Erythroblast (primary cell): ENCODE data around the gene SFXN5.

Experiments used
- DNase-seq, 2 experiments: peaks; one replicate each; lab custom pipeline; 2025; lab: John Stamatoyannopoulos, UW
- GATA1 ChIP-seq: IDR thresholded peaks from 2 replicates; pipeline ENCODE4 v1.6.1; 2011; ENCODE audit warnings: low read depth, mild to moderate bottlenecking, control low read depth, low read length, moderate library complexity
- POLR2A ChIP-seq: IDR thresholded peaks from 2 replicates; pipeline ENCODE4 v1.6.1; 2011; ENCODE audit warnings: mild to moderate bottlenecking, low read length

SFXN5 gene

DNA sequence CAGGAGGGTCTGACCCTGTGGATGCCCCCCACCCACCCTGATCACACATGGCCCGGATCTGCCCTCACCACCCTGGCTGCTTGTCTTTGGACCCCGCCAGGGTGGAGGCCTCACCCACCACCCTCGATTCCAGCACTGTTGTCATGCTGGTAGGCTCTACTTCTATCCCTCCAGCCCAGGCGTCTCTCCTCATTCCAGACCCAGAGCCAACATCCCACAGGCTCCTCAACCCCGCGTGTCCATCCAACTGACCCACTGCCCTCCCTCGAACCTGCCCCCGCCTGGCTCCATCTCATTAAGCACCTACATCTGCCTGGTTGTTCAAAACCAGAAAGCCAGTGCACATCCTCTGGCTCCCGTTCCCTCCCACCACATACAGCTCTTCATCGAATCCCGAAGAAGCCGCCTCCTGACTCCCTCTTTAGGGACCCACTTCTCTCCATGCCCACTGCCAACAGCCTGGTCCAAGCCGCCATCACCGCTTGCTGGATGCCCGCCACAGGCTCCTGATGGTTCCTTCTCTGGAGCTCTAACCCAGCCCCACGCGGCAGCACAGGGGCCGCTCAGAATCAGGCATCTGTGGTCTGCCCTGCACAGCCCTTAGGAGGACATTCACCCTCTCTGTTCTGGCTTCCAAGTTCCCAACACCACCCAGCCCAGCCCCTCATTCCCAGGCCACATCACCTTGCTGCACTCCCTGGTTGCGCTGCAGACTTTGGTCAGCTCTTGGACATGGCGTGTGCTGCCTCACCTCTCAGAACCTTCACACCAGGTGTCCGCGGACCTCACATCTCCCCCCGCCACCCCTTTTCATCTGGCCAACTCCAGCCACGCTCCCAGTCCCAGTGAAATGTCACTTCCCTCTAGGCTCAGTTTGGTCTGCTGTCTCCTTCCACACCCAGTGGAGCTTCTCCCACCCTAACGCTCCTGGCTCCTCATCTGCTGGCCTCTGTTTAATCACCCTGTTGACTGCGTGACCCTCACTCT is 111.2 kb downstream of the SFXN5 start:
- no peak for DNase-seq
- TF ChIP-seq POLR2A (no peak), GATA1 (no peak)

DNA sequence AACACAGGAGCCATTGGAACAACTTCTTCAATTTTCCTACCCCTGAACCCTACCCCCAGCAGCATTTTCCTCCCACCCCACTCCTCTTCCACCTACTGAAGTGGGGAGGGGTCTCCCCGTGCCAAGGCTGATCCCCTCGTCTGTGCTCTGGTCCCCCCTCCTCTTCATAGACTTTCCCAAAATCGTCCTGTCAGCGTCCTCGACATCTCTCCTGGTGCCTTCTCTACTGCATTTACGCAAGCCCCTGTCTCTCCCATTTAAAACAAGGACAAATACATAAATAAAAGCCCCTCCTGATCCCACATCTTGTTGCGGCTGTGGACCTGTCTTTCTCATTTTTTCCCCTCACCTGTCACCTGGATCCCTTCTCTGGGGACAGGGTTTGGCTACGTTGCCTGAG is 112.0 kb downstream of the SFXN5 start:
- no peak for TF ChIP-seq GATA1
- no peak for TF ChIP-seq POLR2A

DNA sequence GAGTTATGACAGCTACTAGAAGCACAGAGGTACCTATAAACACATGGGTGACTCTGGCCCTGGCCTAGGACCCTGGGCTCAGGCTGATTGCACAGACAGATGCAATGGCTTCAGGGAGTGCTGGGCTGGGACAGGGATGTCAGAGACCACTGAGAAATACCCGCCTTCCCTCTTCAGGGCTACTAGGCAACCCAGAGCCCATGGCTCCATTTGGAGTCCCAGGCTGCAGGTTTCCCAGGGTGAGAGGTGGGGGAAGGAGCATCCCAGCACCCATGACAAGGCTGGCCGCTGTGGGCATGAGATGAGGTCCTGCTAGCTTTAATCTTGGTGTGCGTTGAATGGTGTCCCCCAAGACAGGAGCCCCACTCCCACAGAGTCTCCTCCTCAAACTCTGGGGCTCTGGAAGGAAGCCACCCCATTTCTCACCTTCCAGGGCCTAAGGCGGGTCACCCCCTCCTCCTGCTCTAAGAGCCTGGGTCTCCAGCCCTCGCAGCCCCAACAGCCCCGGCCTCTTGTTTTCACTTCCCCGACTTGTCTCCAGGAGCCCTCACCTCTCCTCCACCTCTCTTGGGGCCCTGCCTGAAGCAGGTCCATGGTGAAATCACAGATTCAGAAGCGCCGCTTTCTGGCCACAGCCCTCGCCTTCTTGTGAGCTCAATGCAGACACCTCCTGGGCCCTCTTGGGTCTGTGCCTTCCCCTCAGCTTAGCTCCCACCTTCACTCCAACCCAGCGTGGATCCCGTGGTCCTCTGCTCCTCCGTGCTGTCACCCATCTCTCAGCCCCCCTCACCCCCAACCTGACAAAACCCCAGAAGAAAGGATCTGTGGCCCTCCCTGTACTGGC is 112.7 kb downstream of the SFXN5 start:
- DNase-seq = no peak
- TF ChIP-seq POLR2A = no peak
- no peak for TF ChIP-seq GATA1

More for the DNA sequence above, 112.0 kb downstream of the SFXN5 start:
- no peak for DNase-seq

DNA sequence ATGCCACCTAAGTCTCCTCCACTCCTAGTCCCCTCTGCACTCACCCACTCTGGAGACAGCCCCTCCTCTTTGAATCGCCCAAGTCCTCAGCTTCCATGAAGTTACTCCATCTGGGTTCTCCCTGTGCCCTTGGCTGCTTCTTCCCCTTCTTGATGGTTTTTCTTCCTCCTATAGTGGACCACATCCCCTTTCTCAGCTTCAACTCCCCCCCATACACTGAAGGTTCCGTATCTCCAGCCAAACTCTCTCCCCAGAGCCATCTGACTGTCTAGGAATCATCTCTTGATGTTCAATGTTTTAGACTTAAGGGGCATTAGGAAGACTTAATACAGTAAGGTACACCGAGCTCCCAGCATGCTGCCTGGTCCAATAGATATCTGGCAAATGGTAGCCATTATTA is 114.6 kb downstream of the SFXN5 start:
- no peak for DNase-seq
- TF ChIP-seq POLR2A (no peak), GATA1 (no peak)

DNA sequence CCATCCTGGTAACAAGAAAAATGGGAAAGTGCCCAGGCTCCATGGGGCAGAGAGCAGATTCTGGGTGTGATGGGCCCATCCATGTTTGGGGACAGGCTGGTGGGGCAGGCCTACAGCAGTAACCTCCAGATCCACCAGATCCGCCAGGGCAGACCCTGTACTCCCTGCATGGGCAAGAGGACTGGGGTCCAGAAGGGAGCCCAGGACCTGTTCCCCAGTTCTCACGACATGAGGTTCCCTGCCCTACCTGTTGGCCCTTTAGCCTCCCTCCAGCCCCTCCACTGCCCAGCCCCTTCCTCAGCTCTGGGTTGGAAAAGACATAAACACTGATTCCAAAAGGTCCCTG is 115.5 kb downstream of the SFXN5 start:
- TF ChIP-seq POLR2A (no peak), GATA1 (no peak)
- DNase-seq = no peak

DNA sequence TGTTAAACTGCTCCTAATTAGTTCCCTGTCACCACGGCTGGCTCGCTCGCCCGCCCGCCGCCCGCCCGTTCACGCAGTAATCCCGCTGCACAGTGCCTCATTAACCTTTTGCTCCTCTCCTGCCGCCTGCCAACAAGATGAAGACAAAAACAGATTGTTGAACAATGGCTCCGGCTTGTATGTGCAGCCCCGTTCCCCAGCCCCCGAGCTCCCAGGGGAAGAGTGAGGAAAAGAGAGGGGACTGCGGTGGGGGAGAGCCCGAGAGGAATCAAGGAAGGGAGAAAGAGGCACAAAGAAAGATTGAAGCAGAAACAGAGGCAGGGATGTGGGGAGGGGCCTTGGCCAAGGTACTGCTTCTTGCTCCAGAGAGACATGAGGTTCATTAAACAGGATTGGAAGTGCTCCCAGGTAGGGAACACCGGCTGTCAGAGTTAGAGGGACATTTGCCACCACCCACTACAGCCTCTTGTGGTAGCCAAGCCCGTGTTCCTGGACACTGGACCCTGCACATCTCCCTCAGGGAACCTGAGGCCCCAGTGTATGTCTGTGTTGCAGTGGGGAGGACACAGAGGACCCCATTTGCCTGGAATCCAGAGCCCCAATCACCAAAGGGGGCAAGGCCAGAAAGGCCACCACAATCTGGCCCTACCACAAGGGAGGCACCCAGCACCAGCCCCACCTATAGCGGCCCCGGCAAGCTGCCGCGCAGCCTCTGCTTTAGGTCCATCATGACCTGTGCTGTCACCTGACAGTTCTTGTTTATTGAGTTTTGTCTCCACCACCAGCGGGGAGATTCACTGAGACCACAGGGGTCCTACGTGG is 116.1 kb downstream of the SFXN5 start:
- TF ChIP-seq POLR2A (no peak), GATA1 (no peak)
- no peak for DNase-seq

DNA sequence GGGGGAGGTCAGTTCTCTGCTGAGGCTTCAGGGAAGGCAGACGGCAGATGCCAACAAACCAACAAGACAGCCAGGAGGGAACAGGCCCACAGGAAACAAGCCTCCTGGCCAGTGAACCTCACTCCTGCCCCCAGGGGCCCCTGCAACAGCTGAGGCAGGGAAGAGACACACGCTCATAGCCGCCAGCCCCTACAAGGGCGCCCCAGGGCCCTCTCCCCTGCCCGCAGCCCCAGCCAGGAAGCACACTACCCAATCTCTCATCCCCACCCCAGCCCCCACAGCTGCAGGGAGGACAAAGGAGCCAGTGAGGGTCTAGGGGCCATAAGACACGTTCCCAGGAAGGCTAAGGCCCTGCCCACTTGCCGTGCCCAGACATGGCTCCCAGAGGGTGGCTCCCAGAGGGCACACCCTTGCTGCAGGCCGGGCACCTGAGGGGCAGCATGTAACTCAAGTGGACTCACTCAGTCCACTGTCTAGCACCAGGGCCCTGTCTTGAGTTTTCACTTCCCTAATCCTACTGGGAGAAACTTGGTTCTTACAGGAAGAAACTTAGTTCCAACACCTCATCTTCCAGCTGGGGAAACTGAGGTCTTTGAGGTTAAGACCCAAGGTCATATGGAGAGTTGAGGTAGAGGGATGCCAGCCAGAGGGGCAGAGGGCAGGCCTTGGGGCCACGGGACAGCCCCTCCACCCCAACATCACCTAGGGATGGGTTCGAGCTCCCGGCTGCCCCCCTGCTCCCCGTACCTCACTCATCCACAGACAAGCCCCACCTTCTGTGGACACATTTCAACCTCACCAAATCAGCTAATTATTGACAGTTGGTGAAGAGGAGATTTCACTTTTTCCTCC is 116.9 kb downstream of the SFXN5 start:
- no peak for DNase-seq

DNA sequence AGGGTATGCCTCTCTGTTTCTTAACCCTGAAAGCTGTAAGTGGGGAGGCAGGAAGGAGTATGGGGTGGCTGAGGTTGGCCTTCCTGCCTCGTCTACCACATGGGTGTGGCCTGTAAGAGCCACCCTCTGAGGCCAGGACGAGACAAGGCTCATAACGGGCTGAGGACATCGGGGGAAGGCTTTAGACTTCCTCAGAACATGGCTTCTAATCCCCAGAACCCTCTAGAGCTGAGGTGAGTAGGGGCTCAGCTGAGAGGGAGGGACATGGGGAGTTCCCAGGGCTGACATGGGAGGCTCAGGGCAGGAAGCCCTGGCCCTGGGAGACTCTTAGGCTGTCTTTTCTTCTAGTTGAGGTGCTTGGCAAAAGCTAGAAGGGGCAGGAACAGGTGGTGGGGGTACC is 117.5 kb downstream of the SFXN5 start:
- TF ChIP-seq POLR2A (no peak), GATA1 (no peak)
- DNase-seq = no peak

More for the DNA sequence above, 116.9 kb downstream of the SFXN5 start:
- TF ChIP-seq GATA1 = no peak
- no peak for TF ChIP-seq POLR2A

DNA sequence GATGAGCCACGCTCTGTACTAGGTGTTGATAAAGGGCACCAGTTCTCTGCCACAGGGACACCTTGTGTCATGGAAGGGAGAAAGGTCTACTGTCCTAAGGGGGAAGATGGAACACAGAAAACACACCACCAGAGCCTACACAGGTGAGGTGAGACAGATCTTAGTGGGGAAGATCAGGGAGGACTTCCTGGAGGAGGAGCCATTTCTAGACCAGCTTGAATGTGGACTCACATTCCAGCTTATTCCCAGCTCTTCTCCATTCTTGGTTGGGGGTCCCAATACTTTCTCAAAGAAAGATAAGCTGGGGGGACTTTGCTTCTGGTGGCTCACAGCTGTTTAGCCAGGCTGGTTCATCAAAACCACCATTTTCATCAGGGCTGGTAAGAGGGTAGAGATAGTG is 118.0 kb downstream of the SFXN5 start:
- DNase-seq = no peak
- no peak for TF ChIP-seq POLR2A
- no peak for TF ChIP-seq GATA1

DNA sequence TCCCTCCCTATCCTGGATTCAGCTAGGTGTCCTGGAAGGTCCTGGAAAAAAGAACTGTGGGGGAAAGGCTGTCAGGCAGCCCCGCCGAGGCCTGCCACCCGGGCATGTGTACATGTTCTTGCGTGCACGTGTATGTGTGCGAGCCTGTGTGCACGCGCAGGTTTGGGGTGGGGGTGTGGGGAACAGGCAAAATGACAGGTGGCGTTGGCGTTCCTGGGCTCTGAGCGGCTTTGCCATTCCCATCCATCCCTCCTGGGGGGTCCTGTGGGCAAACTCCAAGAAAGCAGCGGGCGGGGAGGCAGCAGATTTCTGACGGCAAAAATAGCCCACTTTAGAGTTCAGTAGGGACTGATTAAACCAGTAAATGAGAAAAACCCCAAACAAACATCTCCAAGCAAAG is 118.6 kb downstream of the SFXN5 start:
- TF ChIP-seq POLR2A (no peak), GATA1 (no peak)
- DNase-seq = no peak

DNA sequence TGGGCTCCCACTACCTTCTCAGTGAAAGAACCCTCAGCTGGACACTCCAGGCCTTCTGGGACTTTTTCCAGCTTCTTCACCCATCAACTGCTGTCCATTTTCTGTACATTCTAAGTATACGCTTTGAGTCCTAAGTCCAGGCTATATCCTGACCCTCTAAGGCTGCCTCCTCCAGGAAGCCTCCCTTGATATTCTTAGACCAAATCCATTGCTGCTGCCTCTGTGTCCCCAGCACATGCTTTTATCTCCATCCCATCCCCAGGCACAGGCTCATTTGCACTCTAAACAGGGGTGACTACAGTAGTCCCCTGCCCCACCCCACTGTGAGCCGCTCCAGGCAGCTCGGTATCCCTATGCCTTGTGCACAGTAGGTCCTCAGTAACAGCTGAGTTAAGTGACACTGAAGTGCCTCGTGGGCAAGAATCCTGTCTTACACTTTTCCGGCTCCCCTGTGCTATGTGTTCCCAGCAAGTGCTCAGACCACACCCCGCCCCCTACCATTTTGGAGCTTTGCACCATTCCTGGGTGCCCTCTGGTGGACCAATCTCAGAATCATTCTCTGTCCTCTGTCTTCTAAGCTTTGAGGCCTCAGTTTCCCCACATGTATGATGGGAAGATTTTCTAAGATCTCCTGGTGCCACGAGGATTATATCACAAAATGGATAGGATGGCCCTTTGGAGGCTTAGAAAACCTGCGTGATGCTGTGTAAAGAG is 119.2 kb downstream of the SFXN5 start:
- TF ChIP-seq GATA1 = no peak
- no peak for TF ChIP-seq POLR2A
- no peak for DNase-seq

DNA sequence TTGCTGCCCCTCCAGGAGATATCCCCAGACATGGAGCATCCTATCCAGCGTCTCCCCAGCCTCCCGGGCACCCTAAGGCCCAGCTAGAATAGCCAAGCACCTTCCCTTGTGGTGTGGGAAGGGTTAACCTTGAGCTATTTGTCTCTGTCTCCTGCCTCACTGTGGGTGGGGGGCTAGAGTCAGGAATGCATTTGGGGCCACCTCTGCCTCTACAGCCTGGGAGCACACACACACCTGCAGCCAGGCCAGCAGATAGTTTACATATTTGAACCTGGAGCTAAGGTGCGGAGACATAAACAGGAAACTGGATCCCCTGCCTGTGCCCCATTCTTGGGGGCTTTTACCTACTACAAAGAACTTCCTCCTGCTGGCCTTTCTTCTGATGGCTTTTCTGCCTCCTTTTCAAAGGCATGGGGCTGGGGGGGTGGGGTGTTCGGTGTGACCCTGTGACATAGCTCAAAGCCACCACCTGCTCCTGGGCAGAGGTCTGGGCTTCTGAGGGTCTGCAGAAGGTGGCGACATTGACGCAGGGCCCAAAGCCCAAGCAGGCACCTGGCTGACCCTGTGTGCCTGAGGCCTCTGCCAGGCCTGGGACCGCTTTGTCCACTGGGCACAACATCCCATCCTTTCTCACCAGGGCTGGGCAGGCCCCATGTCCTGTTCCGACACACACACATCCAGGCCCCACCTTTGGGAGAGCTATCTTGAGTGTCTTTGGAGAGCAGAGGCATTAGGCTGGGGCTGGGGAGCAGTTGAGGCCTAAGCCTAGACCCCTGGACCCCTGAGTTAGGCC is 120.0 kb downstream of the SFXN5 start:
- TF ChIP-seq GATA1 (no peak), POLR2A (no peak)
- no peak for DNase-seq
